ENCODE measurements around the gene CFAP46. TPM values are rescaled to one million over a fixed set of nuclear protein-coding genes. Genes with fewer than 3 reads are reported as not detected.

Gene CFAP46
- total and polyA plus RNA-seq, 9 of the 15 experiments (the other 6 are each of a cell fraction or from before 2014, with no cell fraction given) = not detected

- intact Hi-C loops (cut with micrococcal nuclease) (no loop called here), in situ Hi-C loops (cut with MboI) (no loop called here)
- Histone ChIP-seq H3K27ac (ENCODE audit: extremely low read depth, low read depth, low read length) (no peak overlapping the region), H3K4me2 (ENCODE audit: insufficient read depth, low read length) (no peak overlapping the region), H3K9ac (ENCODE audit: insufficient read depth in 1 of 2, low read depth in 2 of 2, low read length in 2 of 2) (no peak overlapping the region), H3K27me3 (ENCODE audit: control insufficient read depth in 2 of 2, insufficient read depth in 2 of 2, low read length in 2 of 2) (no peaks in the 10 kb centered on the region), H3K9me3 (replicated peaks; ENCODE audit: control insufficient read depth, insufficient read depth, low read depth, low read length) (no peaks in the 10 kb centered on the region), H3K36me3 (ENCODE audit: control insufficient read depth, insufficient read depth, low read length) (no peaks in the 10 kb centered on the region), H3K4me3 (no peak overlapping the region), H4K20me1 (replicated peaks; ENCODE audit: control insufficient read depth, insufficient read depth, low read length) (no peaks in the 10 kb centered on the region), H3K4me1 (replicated peaks in 1 of 2; ENCODE audit: control insufficient read depth in 2 of 2, insufficient read depth in 2 of 2, low read length in 2 of 2) (no peaks in the 10 kb centered on the region), H3K9me1 (ENCODE audit: control insufficient read depth, insufficient read depth, low read length) (no peaks in the 10 kb centered on the region), H2AFZ (ENCODE audit: low read depth, low read length) (no peak overlapping the region), H3K79me2 (ENCODE audit: control insufficient read depth, insufficient read depth, low read length) (no peaks in the 10 kb centered on the region)
- ATAC-seq = no peak
- ChIA-PET POLR2A (interaction anchor here (0.6 kb wide), 1 partner anchor 665 kb away, joined by 3 read pairs; no protein-coding TSS in a partner anchor), CTCF (ENCODE audit: low intra/inter-chr PET ratio) (no interaction called here)
- WGBS (ENCODE audit: insufficient coverage, low coverage, missing lambda C conversion rate) = 91% methylated on average over 18 of the region's 41 CpGs
- no peak for DNase-seq (ENCODE audit: extremely low read depth in 1 of 4, low spot score in 3 of 4)
- no TSS peak for BruUV-seq (replicated peaks)
- no peak for FAIRE-seq
- TF ChIP-seq GTF2E2 (tag; IDR thresholded peaks at IDR 0.05) (no peak), ZNF431 (CRISPR knock-in tag; IDR thresholded peaks at IDR 0.05) (no peak), TAF9B (IDR thresholded peaks at IDR 0.05; ENCODE audit: partially characterized antibody) (no peak), ZNF518B (CRISPR knock-in tag; IDR thresholded peaks at IDR 0.05) (no peak), TARDBP (IDR thresholded peaks at IDR 0.05) (no peak), JUND (IDR thresholded peaks at IDR 0.05; ENCODE audit: borderline replicate concordance, low read depth, low read length) (no peak), JUND (tag; IDR thresholded peaks at IDR 0.05; ENCODE audit: borderline replicate concordance, low read depth, low read length) (no peak), RBM14 (IDR thresholded peaks at IDR 0.05; ENCODE audit: borderline replicate concordance, insufficient read depth, low read depth, low read length) (no peak), MLX (CRISPR knock-in tag; conservative IDR thresholded peaks at IDR 0.05) (no peak), MED1 (CRISPR knock-in tag; IDR thresholded peaks at IDR 0.05; ENCODE audit: borderline replicate concordance) (no peak), XRCC3 (IDR thresholded peaks at IDR 0.05) (no peak), ZBTB34 (CRISPR knock-in tag; IDR thresholded peaks at IDR 0.05) (no peak), BRD4 (IDR thresholded peaks at IDR 0.05) (no peak)
- TF ChIP-seq, protein P1, sequence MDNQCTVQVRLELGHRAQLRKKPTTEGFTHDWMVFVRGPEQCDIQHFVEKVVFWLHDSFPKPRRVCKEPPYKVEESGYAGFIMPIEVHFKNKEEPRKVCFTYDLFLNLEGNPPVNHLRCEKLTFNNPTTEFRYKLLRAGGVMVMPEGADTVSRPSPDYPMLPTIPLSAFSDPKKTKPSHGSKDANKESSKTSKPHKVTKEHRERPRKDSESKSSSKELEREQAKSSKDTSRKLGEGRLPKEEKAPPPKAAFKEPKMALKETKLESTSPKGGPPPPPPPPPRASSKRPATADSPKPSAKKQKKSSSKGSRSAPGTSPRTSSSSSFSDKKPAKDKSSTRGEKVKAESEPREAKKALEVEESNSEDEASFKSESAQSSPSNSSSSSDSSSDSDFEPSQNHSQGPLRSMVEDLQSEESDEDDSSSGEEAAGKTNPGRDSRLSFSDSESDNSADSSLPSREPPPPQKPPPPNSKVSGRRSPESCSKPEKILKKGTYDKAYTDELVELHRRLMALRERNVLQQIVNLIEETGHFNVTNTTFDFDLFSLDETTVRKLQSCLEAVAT (IDR thresholded peaks at IDR 0.05) = no peak
Measured at GRCh38 chr10:132779549-132780294, 162.6 kb downstream of the CFAP46 start.
